ENCODE data around the gene UTP4. TPM values are rescaled to one million over a fixed set of nuclear protein-coding genes. Genes with fewer than 3 reads are reported as not detected.

UTP4 gene
- total RNA-seq, 1 donor, result 29.3 TPM

- TF ChIP-seq CTCF (IDR thresholded peaks at IDR 0.05; ENCODE audit: insufficient read depth, low read length), result no peak
- no peak for DNase-seq (ENCODE audit: low read depth)
- no peak overlapping the region for H3K4me3 ChIP-seq (ENCODE audit: low read depth, low read length)
Measured at GRCh38 chr16:69089091-69089910, 43.1 kb upstream of the UTP4 start.

- DNase-seq (ENCODE audit: low read depth), result no peak
- no peak for TF ChIP-seq CTCF (IDR thresholded peaks at IDR 0.05; ENCODE audit: insufficient read depth, low read length)
- H3K4me3 ChIP-seq (ENCODE audit: low read depth, low read length), result no peak overlapping the region
Measured at GRCh38 chr16:69093974-69094373, 38.5 kb upstream of the UTP4 start.

GRCh38 chr16:69094501-69094900 lies 37.9 kb upstream of the UTP4 start:
- TF ChIP-seq CTCF (IDR thresholded peaks at IDR 0.05; ENCODE audit: insufficient read depth, low read length), result no peak
- no peak overlapping the region for H3K4me3 ChIP-seq (ENCODE audit: low read depth, low read length)
- no peak for DNase-seq (ENCODE audit: low read depth)

- no peak for TF ChIP-seq CTCF (IDR thresholded peaks at IDR 0.05; ENCODE audit: insufficient read depth, low read length)
- no peak overlapping the region for H3K4me3 ChIP-seq (ENCODE audit: low read depth, low read length)
- DNase-seq (ENCODE audit: low read depth), result no peak
Measured at GRCh38 chr16:69095193-69095592, 37.3 kb upstream of the UTP4 start.

- TF ChIP-seq CTCF (IDR thresholded peaks at IDR 0.05; ENCODE audit: insufficient read depth, low read length), result no peak
Measured at GRCh38 chr16:69100071-69100691, 32.3 kb upstream of the UTP4 start.

GRCh38 chr16:69105501-69106361 lies 26.7 kb upstream of the UTP4 start, which contains the start of gene HAS3:
HAS3 (plus strand) TSS chr16:69105653; CDS start chr16:69109396, 3,743 bp downstream.
- peak; percentile 33 for TF ChIP-seq CTCF (IDR thresholded peaks at IDR 0.05; ENCODE audit: insufficient read depth, low read length)
- peak; percentile 66 for DNase-seq (ENCODE audit: low read depth)
- H3K4me3 ChIP-seq (ENCODE audit: low read depth, low read length), result peak within 1 kb of the TSS; percentile 66

More at GRCh38 chr16:69100071-69100691, 32.3 kb upstream of the UTP4 start:
- H3K4me3 ChIP-seq (ENCODE audit: low read depth, low read length), result no peak overlapping the region
- DNase-seq (ENCODE audit: low read depth), result no peak
